Measurements from ENCODE around the gene BTBD2.
A peak's percentile ranks its signal among the peaks of the same experiment; 100 is the strongest.
"Not testable (repeated sequence)": the region's sequence is repeated elsewhere in the genome, so short reads cannot be mapped to it uniquely, and the experiment has no call there.

Gene BTBD2

DNA sequence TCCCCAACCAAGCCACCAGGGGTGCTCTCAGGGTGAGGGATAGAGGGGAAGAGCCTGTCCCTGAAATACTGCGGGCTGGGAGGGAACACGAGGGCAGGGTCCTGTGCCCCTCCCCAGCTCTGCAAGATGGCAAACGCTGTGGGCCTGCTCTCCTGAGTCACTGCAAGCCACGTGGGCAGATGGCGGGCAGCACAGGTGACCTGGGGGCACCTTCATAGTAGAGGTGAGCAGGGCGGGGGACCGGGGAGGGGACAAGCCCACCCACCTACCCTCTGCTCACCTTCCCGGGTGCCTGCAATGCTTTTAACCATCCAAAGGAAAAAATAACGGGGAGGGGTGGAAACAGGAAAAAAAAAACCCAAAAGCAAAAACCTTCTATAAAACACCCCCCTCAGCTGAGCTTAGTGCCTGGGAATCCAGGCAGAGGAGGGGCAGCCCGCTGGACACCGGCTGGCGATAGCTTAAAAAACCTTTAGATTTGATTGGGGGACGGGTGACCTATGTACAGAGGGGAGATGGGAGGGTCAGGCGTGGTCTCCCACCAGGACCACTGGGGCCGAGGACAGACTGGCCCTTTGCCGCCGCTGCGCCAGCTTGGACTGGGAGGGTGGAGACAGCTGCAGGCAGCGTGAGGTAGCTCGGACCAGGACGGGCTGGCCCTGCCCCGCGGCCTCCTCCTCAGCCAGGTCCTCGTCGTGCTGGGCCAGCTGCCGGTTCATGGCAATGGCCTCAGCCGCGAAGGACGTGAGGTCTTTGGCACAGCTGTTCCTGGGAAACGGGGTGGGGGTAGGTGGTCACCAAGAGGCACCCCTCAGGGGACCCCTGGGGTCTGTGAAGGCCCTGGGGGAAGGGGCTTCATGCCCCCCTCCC lies 23.8 kb upstream of the BTBD2 start:
- no peak for DNase-seq

DNA sequence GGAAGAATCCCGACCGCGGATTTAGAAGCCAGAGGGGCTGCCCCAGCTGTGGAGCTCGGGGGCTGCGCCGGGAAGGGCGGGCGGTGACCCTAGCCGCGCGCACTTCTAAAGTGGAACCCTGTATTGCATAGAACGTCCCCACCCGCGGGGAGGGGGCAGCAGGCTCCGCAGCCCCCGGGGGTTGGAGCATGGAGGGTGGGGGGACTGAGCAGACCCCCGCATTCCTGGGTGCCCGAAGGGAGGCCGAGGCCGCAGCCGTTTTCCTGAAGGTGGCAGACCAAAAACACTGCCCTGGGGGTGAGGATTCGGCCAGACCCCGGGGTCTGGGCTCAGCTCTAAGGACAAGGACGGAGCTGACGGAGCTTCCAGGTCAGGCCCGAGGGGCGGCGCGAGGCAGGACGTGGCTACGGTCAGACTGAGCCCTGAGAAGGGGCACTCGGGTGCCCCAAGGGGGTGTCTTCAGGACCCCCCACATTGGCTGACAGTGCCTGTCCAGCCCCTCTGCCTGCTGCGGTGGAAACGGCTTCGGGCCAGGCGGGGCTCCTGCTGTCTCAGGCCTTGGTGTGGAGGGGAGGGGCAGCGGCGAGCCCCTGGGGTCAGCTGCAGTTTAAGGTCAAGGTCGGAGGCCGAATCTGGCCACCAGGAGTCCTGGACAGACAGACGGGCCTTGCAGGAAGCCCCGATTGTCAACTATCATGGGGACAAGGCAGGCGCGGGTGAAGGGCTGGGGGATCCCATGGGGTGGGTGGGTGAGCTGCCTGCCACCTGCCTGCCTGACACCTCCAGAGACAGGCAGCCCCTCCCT lies 23.0 kb upstream of the BTBD2 start:
- no peak for DNase-seq

DNA sequence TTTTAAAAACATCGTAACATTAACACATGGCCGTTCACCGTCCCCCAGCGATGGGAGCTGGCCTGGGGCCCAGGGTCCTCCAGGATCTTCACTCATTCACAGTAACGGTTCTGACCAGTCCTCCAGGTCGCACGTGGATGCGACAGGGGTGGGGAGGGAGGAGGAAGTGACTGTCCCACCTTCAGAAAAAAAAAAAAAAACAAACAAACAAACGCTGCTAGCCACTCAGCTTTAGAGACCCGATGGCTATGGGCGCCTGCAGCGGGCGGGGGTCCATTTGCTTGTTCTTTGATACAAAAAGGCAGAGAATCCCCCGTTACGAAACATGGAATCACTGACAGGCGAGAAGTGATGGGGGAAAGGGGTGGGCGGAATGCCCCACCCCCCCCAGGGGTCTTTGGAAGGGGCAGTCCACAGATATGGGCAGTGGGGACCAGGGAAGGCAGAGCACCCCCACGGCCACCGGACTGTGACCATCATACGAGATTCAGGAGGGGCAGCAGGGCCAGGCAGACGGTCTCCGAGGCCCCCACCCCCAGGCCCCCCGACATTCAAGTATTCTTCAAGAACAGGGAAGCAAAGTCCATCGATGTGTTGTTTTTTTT lies 22.2 kb upstream of the BTBD2 start:
- no peak for DNase-seq

DNA sequence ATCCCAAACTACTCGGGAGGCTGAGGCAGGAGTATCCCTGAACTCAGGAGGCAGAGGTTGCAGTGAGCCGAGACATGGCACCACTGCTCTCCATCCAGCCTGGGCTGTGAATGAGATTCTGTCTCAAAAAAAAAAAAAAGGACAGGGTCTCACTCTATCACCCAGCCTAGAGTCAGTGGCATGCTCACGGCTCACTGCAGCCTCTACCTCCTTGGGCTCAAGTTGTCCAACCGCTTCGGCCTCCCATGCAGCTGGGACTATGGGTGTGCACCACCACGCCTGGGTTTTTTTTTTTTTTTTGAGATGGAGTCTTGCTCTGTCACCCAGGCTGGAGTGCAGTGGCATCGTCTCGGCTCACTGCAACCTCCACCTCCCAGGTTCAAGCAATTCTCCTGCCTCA lies 20.9 kb upstream of the BTBD2 start:
- no peak for DNase-seq

DNA sequence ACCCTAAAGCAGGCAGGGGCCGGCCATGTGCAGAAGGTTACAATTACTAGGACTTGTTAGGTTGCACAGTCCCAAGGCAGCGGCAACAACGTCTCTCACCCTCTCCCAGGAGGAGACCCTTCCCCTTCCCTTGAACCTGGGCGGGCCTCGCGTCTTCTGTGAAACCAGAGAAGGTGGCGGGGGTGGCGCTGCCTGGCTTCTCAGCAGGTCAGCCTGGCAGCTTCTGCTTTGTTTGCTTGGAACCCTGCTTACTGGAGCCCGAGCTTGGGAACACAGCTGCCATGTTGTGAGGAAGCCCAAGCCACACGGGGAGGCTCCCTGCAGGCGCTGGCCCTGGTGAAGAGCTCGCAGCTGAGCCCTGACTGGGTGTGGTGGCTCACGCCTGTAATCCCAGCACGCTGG lies 20.1 kb upstream of the BTBD2 start:
- DNase-seq = no peak

DNA sequence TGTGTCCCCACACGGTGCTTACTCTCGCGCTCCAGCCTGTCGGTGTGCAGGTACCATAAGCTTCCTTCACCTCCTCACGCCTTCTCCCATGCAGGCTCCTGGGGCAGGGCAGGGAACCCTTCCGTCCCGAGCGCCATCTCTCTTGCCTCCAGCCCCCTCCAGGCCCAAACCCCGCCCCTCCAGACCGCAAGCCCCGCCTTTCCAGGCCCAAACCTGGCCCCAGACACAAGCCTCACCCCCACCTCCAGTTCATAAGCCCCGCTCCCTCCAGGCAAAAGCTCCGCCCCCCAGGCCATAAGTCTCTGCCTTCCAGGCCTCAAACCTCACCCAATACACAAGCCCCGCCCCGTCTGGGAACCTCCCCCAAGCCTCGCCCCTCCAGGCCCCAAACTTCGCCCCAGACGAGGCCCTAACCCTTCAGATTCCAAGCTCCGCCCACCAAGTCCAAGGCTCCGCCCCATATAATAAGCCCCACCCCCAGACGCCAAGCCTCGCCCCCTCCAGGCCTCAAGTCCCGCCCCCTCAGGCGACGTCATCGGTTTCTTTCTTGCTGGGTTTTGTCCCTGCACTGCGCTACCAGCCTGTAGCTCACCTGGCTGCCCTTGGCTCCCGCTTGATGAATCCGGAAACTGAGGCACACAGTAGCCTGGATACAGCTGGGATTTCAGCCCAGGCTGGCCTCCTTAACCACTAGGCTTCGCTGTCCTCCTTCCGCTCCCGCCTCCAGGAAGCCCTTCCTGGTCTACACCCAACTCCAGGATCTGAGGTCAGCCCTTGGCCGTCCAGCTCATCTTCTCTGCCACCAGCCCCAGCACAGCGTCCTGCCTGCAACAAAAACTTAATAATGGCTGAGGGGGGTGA lies 19.4 kb upstream of the BTBD2 start:
- DNase-seq = peak; percentile 62 to 67

DNA sequence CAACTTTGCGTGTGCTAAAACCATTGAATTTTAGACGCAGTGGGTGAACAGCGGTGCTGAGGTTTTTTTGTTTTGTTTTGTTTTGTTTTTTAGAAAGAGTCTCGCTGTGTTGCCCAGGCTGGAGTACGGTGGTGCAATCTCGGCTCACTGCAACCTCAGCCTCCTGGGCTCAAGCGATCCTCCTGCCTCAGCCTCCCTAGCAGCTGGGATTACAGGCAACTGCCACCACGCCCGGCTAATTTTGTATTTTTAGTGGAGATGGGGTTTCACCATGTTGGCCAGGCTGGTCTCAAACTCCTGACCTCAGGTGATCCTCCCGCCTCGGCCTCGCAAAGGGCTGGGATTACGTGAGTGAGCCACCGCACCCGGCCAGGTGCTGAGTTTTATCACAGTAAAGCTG lies 18.7 kb upstream of the BTBD2 start:
- not testable (repeated sequence) for DNase-seq

DNA sequence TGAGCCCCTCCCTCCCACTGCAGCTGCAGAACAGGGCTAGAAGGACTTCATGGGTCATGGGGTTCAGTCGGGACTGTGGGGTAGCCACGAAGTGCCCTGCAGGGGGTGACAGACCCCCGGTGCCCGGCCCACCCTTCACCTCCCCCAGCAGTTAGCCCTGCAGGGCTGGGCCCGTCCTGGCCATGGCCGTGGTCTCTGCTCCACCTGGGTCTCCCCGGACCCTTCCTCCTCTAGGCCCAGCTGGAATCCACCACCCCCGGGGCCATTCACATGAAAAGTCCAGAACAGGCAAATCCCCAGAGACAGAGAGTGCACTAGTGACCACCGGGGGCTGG lies 18.3 kb upstream of the BTBD2 start:
- DNase-seq = no peak

DNA sequence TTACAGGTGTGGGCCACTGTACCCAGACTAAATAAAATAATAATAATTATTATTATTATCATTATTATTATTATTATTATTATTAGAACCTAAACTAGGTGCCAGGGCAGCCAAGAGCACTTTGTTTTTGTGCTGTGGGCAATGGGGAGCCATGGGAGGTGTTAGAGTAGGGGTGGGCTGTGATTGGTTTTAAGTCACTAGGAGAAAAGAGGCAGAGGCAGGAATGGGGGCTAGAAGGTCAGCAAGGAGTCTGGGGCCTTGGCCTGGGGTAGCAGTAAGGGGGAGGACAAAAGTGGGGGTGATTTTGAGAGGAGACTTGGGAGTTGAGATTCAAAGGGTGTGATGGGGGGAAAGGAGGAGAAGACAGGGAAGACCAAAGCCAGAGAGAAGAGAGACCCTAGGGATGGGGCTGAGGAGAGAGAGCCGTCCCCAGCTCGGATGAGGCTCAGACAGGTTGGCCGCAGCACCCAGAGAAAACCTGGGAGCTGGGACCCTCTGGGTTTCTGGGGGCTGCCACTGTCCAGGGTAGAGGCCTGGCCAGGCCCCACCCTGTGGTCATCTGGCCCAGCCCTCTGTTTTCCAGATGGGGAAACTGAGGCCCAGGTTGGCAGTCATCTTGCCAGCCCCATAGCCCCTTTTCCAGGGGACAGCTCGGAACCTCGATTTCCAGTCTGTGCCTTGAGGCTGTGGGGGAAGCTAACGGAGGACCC lies 17.8 kb upstream of the BTBD2 start:
- no peak for DNase-seq

DNA sequence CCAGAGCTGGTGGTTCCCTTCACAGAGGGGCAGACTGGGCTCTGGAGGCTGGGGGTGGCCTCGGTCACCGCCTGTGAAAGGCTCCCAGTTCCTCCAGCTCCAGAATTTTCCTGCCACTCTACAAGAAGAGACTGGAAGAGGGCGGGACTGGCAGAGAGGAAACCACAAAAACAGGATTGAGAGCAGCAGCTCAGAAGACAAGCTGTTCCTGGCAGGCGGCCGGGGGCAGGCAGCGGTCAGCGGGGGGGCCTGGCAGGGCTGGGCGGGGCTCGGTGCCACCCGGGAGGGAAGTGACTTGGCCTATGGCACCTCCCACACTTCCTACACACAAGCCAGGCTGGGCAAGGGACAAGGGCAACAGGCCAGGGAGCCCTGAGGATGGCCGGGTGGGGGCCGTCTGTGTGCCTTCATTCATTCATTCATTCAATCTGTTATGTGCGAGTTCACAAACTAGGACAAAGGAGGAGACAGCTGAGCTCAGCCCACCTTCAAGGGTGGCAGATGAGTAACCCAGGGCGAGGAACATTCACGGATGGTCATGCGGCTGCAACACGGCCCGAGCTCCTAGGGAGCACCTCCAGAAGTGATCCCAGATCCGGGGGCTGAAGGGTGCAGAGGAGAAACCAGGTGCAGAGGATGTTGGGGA lies 16.9 kb upstream of the BTBD2 start:
- DNase-seq = peak in 1 of 2 donors; percentile 37

DNA sequence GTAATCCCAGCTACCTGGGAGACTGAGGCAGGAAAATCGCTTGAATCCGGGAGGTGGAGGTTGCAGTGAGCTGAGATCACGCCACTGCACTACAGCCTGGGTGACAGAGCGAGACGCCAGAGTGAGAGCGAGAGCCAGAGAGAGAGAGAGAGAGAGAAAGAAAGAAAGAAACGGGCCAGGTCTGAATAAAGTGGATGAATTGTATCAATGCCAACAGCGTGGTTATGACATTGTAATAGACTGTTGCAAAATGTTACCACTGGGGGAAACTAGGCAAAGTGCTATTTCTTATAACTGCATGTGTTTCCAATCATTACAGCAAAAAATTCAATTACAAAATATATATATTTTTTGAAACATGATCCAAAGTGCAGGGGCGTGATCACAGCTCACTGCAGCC lies 11.8 kb upstream of the BTBD2 start:
- no peak for DNase-seq

DNA sequence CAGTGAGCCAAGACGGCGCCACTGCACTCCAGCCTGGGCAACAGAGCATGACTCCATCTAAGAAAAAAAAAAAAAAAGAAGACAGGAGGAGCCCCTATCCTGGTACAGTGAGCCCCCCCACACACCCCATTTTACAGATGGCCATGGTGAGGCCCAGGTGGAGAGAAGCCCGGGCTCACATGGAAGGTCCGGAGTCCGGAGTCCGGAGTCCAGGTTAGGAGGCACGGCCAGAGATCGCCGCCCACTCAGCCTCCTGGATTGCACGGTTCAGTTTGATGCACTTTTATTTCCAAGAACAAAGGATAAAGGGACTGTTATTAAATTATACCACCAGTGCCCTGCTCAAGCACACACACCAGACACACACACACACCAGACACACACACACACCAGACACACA lies 11.3 kb upstream of the BTBD2 start:
- DNase-seq = no peak

DNA sequence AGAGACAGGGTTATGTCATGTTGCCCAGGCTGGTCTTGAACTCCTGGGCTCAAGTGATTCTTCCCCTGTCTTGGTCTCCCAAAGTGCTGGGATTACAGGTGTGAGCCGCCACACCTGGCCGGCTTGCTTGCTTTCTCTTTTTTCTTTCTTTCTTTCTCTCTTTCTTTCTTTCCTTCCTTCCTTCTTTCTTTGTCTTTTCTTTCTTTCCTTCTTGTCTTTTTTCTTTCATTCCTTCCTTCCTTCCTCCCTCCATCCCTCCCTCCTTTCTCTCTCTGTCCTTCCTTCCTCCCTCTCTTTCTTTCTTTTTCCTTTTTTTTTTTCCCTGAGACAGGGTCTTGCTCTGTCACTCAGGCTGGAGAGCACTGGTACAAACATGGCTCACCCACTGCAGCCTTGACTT lies 6.8 kb upstream of the BTBD2 start:
- DNase-seq = no peak

DNA sequence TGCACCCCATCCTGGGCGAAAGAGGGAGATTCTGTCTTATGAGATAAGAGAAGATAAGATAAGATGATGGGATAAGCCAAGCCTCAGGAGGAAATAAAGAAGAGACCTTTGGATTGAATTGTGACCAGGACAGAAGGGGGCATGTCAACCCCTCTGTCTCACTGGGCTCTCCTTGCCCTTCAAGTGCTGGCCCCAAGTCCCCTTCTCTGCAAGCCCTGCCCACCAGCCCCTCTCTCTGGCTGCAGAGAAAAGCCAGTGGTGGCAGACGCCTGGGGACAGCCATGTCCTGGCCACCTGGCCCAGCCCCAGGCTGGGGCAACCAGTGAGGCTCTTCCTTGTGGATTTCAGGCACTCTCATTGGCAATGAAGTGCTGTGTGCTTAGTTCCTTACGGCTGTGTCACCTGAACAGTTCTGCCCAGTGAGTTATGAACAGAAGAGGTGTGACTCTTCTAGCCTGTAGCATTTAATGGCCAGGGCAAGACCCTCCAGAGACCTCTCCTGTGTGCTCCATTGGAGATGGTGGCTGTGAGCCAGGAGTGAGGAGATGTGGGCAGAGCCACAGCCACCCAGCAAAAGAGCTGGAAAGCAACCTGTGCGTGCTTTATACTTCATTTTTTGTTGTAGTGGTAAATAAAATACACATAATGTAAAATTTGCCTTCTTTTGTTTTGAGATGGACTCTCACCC lies 6.1 kb upstream of the BTBD2 start:
- DNase-seq = no peak

DNA sequence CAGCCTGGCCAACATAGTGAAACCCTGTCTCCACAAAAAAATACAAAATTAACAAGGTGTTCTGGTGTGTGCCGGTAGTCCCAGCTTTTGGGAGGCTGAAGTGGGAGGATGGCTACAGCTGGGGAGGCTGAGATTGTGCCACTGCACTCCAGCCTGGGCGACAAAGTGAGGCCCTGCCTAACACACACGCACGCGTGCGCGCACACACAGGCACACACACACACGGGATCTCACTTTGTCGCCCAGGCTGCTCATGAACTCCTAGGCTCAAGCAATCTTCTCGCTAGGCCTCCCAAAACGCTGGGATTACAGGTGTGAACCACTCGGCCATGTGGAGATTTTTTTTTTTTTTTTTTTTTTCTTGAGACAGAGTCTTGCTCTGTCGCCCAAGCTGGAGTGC lies 3.2 kb upstream of the BTBD2 start:
- DNase-seq = no peak

DNA sequence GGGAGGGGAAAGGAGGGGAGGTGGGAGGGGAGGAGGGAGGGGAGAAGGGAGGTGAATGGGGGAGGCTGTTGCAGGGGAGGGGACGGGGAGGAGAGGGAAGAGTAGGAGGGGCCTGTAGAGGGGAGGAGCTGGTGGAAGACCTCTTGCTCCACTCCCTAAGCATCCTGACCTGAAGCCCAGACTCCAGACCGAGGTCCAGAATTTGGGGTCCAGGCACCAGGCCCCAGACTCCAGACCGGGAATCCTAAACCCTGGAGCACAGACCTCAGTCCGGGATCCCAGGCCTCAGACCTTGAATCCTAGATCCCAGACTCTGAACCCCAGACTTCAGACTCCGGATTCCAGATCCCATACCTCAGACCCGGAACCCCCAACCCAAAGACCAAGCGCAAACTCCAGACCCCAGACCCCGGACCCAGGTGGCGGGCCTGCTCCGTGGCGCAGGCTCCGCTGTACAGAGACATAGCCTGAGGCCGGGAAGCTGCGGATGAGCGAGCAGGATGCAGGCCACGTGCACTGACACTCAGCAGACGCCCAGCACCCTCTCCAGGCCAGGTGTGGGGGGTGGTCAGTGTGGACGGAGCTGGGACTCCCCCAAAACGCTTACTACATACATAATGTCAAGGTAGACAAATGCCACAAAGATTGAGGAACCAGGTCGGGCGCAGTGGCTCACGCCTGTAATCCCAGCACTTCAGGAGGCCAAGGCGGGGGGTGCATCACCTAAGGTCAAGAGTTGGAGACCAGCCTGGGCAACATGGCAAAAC lies 710 bp upstream of the BTBD2 start:
- DNase-seq = peak; percentile 34 to 45

DNA sequence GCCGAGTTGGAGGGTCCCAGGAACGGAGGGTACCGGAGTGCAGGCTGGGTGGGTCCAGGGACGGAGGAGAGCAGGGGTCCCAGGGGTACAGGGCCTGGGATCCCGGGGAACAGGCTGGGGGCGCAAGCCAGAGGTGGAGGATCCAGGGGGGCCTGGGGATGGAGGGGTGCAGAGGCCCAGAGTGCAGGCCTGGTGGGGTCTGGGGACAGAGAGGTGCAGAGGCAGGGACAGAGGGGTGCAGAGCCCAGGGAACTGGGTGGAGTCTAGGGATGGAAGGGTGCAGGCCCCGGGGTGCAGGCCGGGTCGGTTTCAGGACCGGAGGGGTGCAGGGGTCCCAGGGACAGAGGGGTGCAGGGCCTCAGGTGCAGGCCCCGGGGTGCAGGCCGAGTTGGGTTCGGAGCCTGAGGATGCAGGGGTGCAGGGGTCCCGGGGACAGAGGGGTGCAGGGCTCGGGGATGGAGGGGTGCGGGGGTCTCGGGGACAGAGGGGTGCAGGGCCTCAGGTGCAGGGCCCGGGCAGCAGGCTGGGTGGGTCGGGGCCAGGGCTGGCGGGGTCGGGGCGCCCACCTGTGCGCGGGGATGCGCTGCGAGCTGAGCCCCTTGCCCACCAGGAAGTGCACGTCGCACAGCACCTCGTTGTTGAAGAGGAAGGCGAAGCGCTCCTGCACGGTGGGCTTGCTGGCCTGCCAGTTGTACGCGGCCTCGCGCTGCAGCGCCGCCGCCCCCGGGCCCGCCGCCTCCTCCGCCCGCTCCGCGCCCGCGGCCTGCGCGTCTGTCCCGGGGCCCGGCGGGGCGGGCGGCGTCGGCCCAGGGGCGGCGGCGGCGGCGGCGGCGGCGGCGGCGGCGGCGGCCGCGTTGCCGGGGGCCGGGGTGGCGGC lies 545 bp downstream of the BTBD2 start:
- DNase-seq = peak in 1 of 2 donors; percentile 27

DNA sequence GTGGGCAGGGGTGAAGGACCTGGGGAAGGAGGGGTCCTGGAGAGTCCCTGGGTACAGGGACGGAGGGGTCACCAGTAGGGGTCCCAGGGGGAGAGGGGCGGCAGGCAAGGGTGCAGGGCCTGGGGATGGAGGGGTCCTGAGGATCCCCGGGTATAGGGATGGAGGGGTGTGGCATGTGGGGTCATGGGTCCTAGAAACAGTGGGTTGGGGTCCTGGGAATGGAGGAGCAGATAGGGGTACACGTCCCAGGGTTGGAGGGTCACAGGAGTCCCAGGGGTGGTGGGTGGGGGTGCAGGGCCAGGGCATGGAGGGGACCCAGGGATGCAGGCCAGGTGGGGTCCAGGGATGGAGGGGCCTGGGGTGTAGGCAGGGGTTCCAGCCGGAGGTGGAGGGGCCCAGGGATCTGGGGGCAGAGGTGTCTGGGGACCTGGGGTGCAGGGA lies 1.4 kb downstream of the BTBD2 start:
- DNase-seq = no peak

DNA sequence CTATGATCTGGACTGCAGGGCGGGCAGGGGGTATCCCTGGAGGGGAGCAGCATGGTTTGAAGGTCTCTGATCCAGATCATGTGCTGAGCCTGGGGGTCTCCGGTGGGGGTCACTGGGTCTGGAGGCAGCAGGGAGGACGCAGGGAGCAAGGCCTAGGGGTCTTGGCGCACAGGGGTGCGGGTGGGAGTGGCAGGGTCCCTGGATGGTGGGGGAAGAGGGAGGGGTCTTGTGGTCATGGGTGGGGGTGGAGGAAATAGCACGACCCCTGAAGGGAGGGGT lies 1.9 kb downstream of the BTBD2 start:
- DNase-seq = no peak

Data from stimulated activated CD4-positive, alpha-beta T cell treated with anti-CD3 and anti-CD28 coated beads, Interleukin-2, amount 100 ng/mL, for 48 hours (primary cell).